H1 (cell line): ENCODE results near the gene SLC25A30. TPM values are rescaled to one million over a fixed set of nuclear protein-coding genes. Genes with fewer than 3 reads are reported as not detected.

Experiments used
- CTCF ChIA-PET: fragments of 300-600 bp; sonication (Branson Sonifier 250); formaldehyde crosslinking; loops from one replicate; lab custom pipeline; 2021; ENCODE audit not compliant: partially characterized antibody; lab: Charles Lee
- POLR2A ChIA-PET: fragments of 300-600 bp; sonication (Branson Sonifier 250); formaldehyde crosslinking; loops from one replicate; lab custom pipeline; 2021; ENCODE audit warnings: inconsistent platforms; ENCODE audit not compliant: partially characterized antibody; lab: Charles Lee
- DNase-seq, 2 experiments: peaks; one replicate each; pipeline versions ENCODE4 v3.0.0 to v3.0.0-alpha.2; 2010 to 2022; ENCODE audit warnings: low spot score in 2 of 2, low read depth in 1 of 2, mixed read lengths in 1 of 2
- FAIRE-seq: peaks from 2 replicates; lab custom pipeline; 2011; peaks lifted over from hg19 to GRCh38; lab: Jason Lieb, UNC
- H2AFZ ChIP-seq: 2 replicates; pipeline ENCODE4 v1.8.1; 2012; ENCODE audit warnings: low read length, inconsistent platforms
- H2AK5ac ChIP-seq: 2 replicates; pipeline ENCODE4 v1.6.1; 2013; ENCODE audit warnings: low read depth, low read length
- H2BK120ac ChIP-seq: replicated peaks from 2 replicates; pipeline ENCODE3; 2013; ENCODE audit warnings: low read depth, low read length, inconsistent platforms
- H2BK12ac ChIP-seq: 2 replicates; pipeline ENCODE4 v1.6.1; 2013; ENCODE audit warnings: low read depth, low read length
- H2BK15ac ChIP-seq: 2 replicates; pipeline ENCODE4 v1.6.1; 2013; ENCODE audit warnings: low read length
- H2BK20ac ChIP-seq: 2 replicates; pipeline ENCODE4 v1.6.1; 2013; ENCODE audit warnings: low read length
- H2BK5ac ChIP-seq: 2 replicates; pipeline ENCODE4 v1.6.1; 2013; ENCODE audit warnings: low read depth, low read length
- H3K14ac ChIP-seq: 2 replicates; pipeline ENCODE4 v1.6.1; 2013; ENCODE audit warnings: inconsistent platforms; ENCODE audit not compliant: insufficient read length
- H3K18ac ChIP-seq: 2 replicates; pipeline ENCODE4 v1.6.1; 2013; ENCODE audit warnings: low read length; ENCODE audit errors: extremely low read depth
- H3K23ac ChIP-seq: 2 replicates; pipeline ENCODE4 v1.6.1; 2013; ENCODE audit warnings: inconsistent platforms; ENCODE audit not compliant: insufficient read length
- H3K23me2 ChIP-seq: 2 replicates; pipeline ENCODE4 v1.6.1; 2013; ENCODE audit warnings: low read depth, low read length
- H3K27ac ChIP-seq: 2 replicates; pipeline ENCODE4 v1.6.1; 2011; ENCODE audit warnings: low read depth, low read length, inconsistent platforms
- H3K27me3 ChIP-seq, 4 experiments: replicated peaks in 1 of 4; 1 replicate in 1 of 4; 2 replicates in 3 of 4; pipeline versions ENCODE4 v1.6.1 to v1.8.1; 2011 to 2013; ENCODE audit warnings: low read length in 3 of 4, mild to moderate bottlenecking in 3 of 4, inconsistent platforms in 2 of 4, mixed read lengths in 2 of 4, moderate library complexity in 1 of 4; ENCODE audit not compliant: control insufficient read depth in 3 of 4, insufficient read depth in 3 of 4; ENCODE audit errors: extremely low read depth in 1 of 4
- H3K36me3 ChIP-seq, 4 experiments: 2 replicates each; pipeline versions ENCODE4 v1.6.1 to v1.8.1; 2011 to 2013; ENCODE audit warnings: mild to moderate bottlenecking in 4 of 4, low read length in 3 of 4, moderate library complexity in 2 of 4, control low read depth in 1 of 4, inconsistent platforms in 1 of 4; ENCODE audit not compliant: insufficient read depth in 4 of 4, control insufficient read depth in 2 of 4
- H3K4ac ChIP-seq: replicated peaks from 2 replicates; pipeline ENCODE3; 2013; ENCODE audit warnings: low read length, low read depth, mixed read lengths, inconsistent platforms; ENCODE audit not compliant: insufficient read length
- H3K4me1 ChIP-seq, 4 experiments: replicated peaks in 1 of 4; 1 replicate in 1 of 4; 2 replicates in 3 of 4; pipeline versions ENCODE4 v1.6.1 to v1.8.1; 2011 to 2013; ENCODE audit warnings: low read length in 3 of 4, inconsistent platforms in 2 of 4, mixed read lengths in 1 of 4; ENCODE audit not compliant: insufficient read depth in 4 of 4, control insufficient read depth in 3 of 4
- H3K4me2 ChIP-seq, 2 experiments: 2 replicates each; pipeline versions ENCODE4 v1.6.1 to v1.8.1; 2011 to 2013; ENCODE audit warnings: low read depth in 2 of 2, low read length in 2 of 2, control low read depth in 1 of 2, inconsistent platforms in 1 of 2, mild to moderate bottlenecking in 1 of 2; ENCODE audit not compliant: insufficient read depth in 1 of 2
- H3K4me3 ChIP-seq, 4 experiments: fragments of 200-600, 300-600 bp in 1 of 4; sonication (generic), shearing (Covaris generic), sonication (Bioruptor Twin) in 1 of 4; 2 replicates each; pipeline versions ENCODE4 v1.5.1 to v1.8.1; 2011 to 2016; ENCODE audit warnings: low read length in 4 of 4, low read depth in 3 of 4, control low read depth in 2 of 4, inconsistent platforms in 2 of 4, mild to moderate bottlenecking in 2 of 4, mixed read lengths in 1 of 4, moderate library complexity in 1 of 4; ENCODE audit not compliant: insufficient read depth in 2 of 4; ENCODE audit errors: extremely low read depth in 1 of 4
- H3K56ac ChIP-seq: replicated peaks from 2 replicates; pipeline ENCODE3; 2013; ENCODE audit warnings: low read depth, mild to moderate bottlenecking, mixed read lengths, low read length, inconsistent platforms; ENCODE audit not compliant: insufficient read length
- H3K79me1 ChIP-seq: 2 replicates; pipeline ENCODE4 v1.6.1; 2013; ENCODE audit warnings: low read depth, low read length, control low read depth
- H3K79me2 ChIP-seq, 2 experiments: 2 replicates each; pipeline versions ENCODE4 v1.6.1 to v1.8.1; 2012 to 2013; ENCODE audit warnings: low read length in 2 of 2, mild to moderate bottlenecking in 2 of 2, inconsistent platforms in 1 of 2; ENCODE audit not compliant: insufficient read depth in 2 of 2, control insufficient read depth in 1 of 2
- H3K9ac ChIP-seq, 4 experiments: replicated peaks in 1 of 4; 1 replicate in 1 of 4; 2 replicates in 3 of 4; pipeline versions ENCODE4 v1.6.1 to v1.8.1; 2011 to 2013; ENCODE audit warnings: low read depth in 3 of 4, low read length in 3 of 4, control low read depth in 2 of 4, mild to moderate bottlenecking in 2 of 4, moderate library complexity in 2 of 4, inconsistent platforms in 1 of 4; ENCODE audit errors: extremely low read depth in 1 of 4
- H3K9me3 ChIP-seq, 2 experiments: 2 replicates each; pipeline versions ENCODE4 v1.6.1 to v1.8.1; 2012 to 2013; ENCODE audit warnings: mild to moderate bottlenecking in 2 of 2, moderate library complexity in 2 of 2, control low read depth in 1 of 2, inconsistent platforms in 1 of 2, low read depth in 1 of 2, low read length in 1 of 2, mixed read lengths in 1 of 2; ENCODE audit not compliant: insufficient read depth in 2 of 2
- H4K20me1 ChIP-seq, 2 experiments: replicated peaks in 1 of 2; 2 replicates each; pipeline versions ENCODE3 to v1.8.1; 2011 to 2013; ENCODE audit warnings: inconsistent platforms in 2 of 2, low read length in 2 of 2, mild to moderate bottlenecking in 1 of 2; ENCODE audit not compliant: insufficient read depth in 2 of 2, control insufficient read depth in 1 of 2
- H4K5ac ChIP-seq: 2 replicates; pipeline ENCODE4 v1.6.1; 2013; ENCODE audit warnings: low read length, low read depth, mixed read lengths, inconsistent platforms; ENCODE audit not compliant: insufficient read length
- H4K8ac ChIP-seq: 2 replicates; pipeline ENCODE4 v1.8.0; 2013; ENCODE audit warnings: mild to moderate bottlenecking, moderate library complexity, low read length, inconsistent platforms; ENCODE audit not compliant: insufficient read depth; ENCODE audit errors: extremely low read depth
- H4K91ac ChIP-seq: replicated peaks from 2 replicates; pipeline ENCODE3; 2013; ENCODE audit warnings: low read length, mixed read lengths, inconsistent platforms; ENCODE audit not compliant: insufficient read length
- CBX8 ChIP-seq: fragments of 300-800, 300-1000 bp; sonication (generic); IDR thresholded peaks from 2 replicates; pipeline ENCODE4 v1.7.1; 2016; ENCODE audit warnings: low read depth, low read length, borderline replicate concordance
- CHD1 ChIP-seq: IDR thresholded peaks from 2 replicates; pipeline ENCODE4 v1.6.1; 2012; ENCODE audit warnings: low read depth, low read length, improper control_type of control experiment
- EP300 ChIP-seq, 2 experiments: IDR thresholded peaks; 1 replicate in 1 of 2; 2 replicates in 1 of 2; pipeline ENCODE4 v1.6.1; 2011 to 2012; ENCODE audit warnings: low read depth in 2 of 2, low read length in 2 of 2, mild to moderate bottlenecking in 2 of 2, borderline replicate concordance in 1 of 2, inconsistent platforms in 1 of 2, moderate library complexity in 1 of 2
- FOSL1 ChIP-seq: IDR thresholded peaks from 2 replicates; pipeline ENCODE4 v1.6.1; 2011; ENCODE audit warnings: mild to moderate bottlenecking, low read depth, low read length, moderate library complexity; ENCODE audit not compliant: insufficient read depth
- GABPA ChIP-seq: IDR thresholded peaks from 2 replicates; pipeline ENCODE4 v1.6.1; 2011; ENCODE audit warnings: mild to moderate bottlenecking, low read length, moderate library complexity, borderline replicate concordance; ENCODE audit not compliant: insufficient read depth
- KDM1A ChIP-seq: fragments of 200-600, 300-600 bp; sonication (generic); IDR thresholded peaks from 2 replicates; pipeline ENCODE4 v1.7.1; 2016; ENCODE audit warnings: mild to moderate bottlenecking, low read length, borderline replicate concordance
- RFX5 ChIP-seq: IDR thresholded peaks from 2 replicates; pipeline ENCODE4 v1.6.1; 2011; ENCODE audit warnings: low read depth, low read length, improper control_type of control experiment, borderline replicate concordance
- SIN3A ChIP-seq, 2 experiments: IDR thresholded peaks in 1 of 2; conservative IDR thresholded peaks in 1 of 2; 2 replicates each; pipeline ENCODE4 v1.6.1; 2011 to 2012; ENCODE audit warnings: low read length in 2 of 2, improper control_type of control experiment in 1 of 2, low read depth in 1 of 2, mild to moderate bottlenecking in 1 of 2
- SIX5 ChIP-seq: IDR thresholded peaks from 2 replicates; pipeline ENCODE4 v1.6.1; 2011; ENCODE audit warnings: mild to moderate bottlenecking, low read depth, low read length
- TAF1 ChIP-seq: IDR thresholded peaks from 2 replicates; pipeline ENCODE4 v1.6.1; 2011; ENCODE audit warnings: mild to moderate bottlenecking, low read depth, low read length
- YY1 ChIP-seq: IDR thresholded peaks from 2 replicates; pipeline ENCODE4 v1.6.1; 2011; ENCODE audit warnings: low read depth, mild to moderate bottlenecking, low read length
- WGBS, 2 experiments: shearing (Covaris generic) in 1 of 2; methylation state at CpG; one replicate each; pipeline versions ENCODE4 v1.1.6 to v1.1.7; 2013 to 2015; ENCODE audit warnings: low lambda C conversion rate in 2 of 2, mixed read lengths in 2 of 2, inconsistent platforms in 1 of 2, low coverage in 1 of 2, missing lambda C conversion rate in 1 of 2; ENCODE audit not compliant: insufficient replicate concordance in 2 of 2, insufficient coverage in 1 of 2, insufficient read length in 1 of 2; ENCODE audit errors: extremely low coverage in 1 of 2, missing lambda C conversion rate in 1 of 2; 5-methylcytosine and 5-hydroxymethylcytosine counted together
- polyA plus RNA-seq, 7 experiments: library from polyadenylated mRNA; depleted of rRNA in 3 of 7; stranded (reverse) in 5 of 7; unstranded in 2 of 7; fragments of >200 nt in 5 of 7; fragments of 200-250 nt in 2 of 7; gene quantifications; 1 replicate in 5 of 7; 2 replicates in 1 of 7; 4 replicates in 1 of 7; pipeline versions ENCODE4 v1.2.1 to v1.2.3, GENCODE V29; 2011 to 2013; ENCODE audit warnings: missing spikeins in 2 of 7, mixed read lengths in 2 of 7
- total RNA-seq: library from RNA; stranded (reverse); fragmentation: NEBNext Ultra II Directional; extraction: Animal tissue kit (Norgen Biotek cat#: 25700); gene quantifications from 2 replicates; pipeline ENCODE4 v1.2.1, GENCODE V29; 2021
- TF ChIP-seq, protein P1 (sequence below): IDR thresholded peaks from 2 replicates; pipeline ENCODE4 v1.6.1; 2012; ENCODE audit warnings: inconsistent platforms
- TF ChIP-seq, protein P2 (sequence below): IDR thresholded peaks from 2 replicates; pipeline ENCODE4 v1.6.1; 2011; ENCODE audit warnings: low read length, improper control_type of control experiment

The SLC25A30 gene
- total and polyA plus RNA-seq, 2 of the 8 experiments (the other 6 are each of a cell fraction or from before 2014, with no cell fraction given) = 2.1 to 8.7 TPM

DNA sequence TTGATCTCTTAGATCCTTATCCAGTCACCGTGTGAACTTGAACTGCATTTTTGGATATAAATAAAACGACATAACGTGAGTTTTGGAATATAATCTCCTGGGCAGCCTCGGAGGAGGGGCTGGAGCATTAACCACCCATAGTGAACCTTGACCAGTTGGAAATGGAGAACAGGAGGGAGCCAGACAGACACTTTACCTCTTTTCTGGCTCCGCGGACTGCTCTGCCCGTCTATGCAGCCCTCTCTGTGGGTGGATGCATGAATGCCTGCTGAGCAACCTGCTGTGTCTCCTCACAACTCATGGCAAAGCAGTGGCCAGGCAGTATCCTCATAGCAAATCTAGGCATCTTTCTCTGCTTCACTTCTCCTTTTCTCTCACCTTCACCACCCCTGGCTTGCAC is 36.0 kb upstream of the SLC25A30 start:
- no peak for FAIRE-seq

More for the DNA sequence above, 36.0 kb upstream of the SLC25A30 start:
- H3K36me3 ChIP-seq = no peaks in the 10 kb centered on the region
- no peak for DNase-seq
- H3K79me1 ChIP-seq = no peaks in the 10 kb centered on the region
- H4K91ac ChIP-seq = no peak overlapping the region
- no peak overlapping the region for H2BK15ac ChIP-seq
- 0 out of 2 replicates have a peak overlapping the region, but pooled peaks have one; percentile 37 for H2AFZ ChIP-seq
- H3K9me3 ChIP-seq = no peaks in the 10 kb centered on the region
- H2BK20ac ChIP-seq = no peak overlapping the region
- H3K23ac ChIP-seq = no peak overlapping the region
- H3K14ac ChIP-seq = no peak overlapping the region
- no peaks in the 10 kb centered on the region for H3K4me1 ChIP-seq
- H2AK5ac ChIP-seq = no peak overlapping the region; the same call in 1 of the 2 replicates
- H3K23me2 ChIP-seq = no peaks in the 10 kb centered on the region
- no peak overlapping the region for H2BK120ac ChIP-seq
- H4K20me1 ChIP-seq = no peaks in the 10 kb centered on the region
- H3K18ac ChIP-seq = no peak overlapping the region
- WGBS, 2 experiments = 74% methylated on average over 7 of the region's 7 CpGs; no CpG with 5 or more reads in 1 of the 2 experiments
- no peak overlapping the region for H3K27ac ChIP-seq
- H2BK12ac ChIP-seq = no peak overlapping the region
- H3K9ac ChIP-seq = no peak overlapping the region
- H3K79me2 ChIP-seq = no peaks in the 10 kb centered on the region
- H3K4ac ChIP-seq = no peak overlapping the region
- H2BK5ac ChIP-seq = no peak overlapping the region
- no peak overlapping the region for H4K8ac ChIP-seq
- no peaks in the 10 kb centered on the region; a peak in 1 of 7 replicates for H3K27me3 ChIP-seq
- TF ChIP-seq FOSL1 (no peak), KDM1A (no peak), EP300 (IDR thresholded peaks at IDR 0.05; ENCODE audit: borderline replicate concordance in 1 of 2, low read depth in 2 of 2, low read length in 2 of 2) (no peak), CBX8 (no peak), RFX5 (no peak), SIX5 (no peak), CHD1 (no peak), GABPA (no peak), YY1 (no peak), TAF1 (no peak), SIN3A (conservative IDR thresholded peaks at IDR 0.05 in 1 of 2, IDR thresholded peaks at IDR 0.05 in 1 of 2; ENCODE audit: low read depth in 1 of 2, low read length in 2 of 2) (no peak)
- TF ChIP-seq, protein P1, sequence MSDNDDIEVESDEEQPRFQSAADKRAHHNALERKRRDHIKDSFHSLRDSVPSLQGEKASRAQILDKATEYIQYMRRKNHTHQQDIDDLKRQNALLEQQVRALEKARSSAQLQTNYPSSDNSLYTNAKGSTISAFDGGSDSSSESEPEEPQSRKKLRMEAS = no peak
- TF ChIP-seq, protein P2, sequence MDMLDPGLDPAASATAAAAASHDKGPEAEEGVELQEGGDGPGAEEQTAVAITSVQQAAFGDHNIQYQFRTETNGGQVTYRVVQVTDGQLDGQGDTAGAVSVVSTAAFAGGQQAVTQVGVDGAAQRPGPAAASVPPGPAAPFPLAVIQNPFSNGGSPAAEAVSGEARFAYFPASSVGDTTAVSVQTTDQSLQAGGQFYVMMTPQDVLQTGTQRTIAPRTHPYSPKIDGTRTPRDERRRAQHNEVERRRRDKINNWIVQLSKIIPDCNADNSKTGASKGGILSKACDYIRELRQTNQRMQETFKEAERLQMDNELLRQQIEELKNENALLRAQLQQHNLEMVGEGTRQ = no peak
- H3K4me2 ChIP-seq = no peak overlapping the region
- POLR2A ChIA-PET = no interaction called here
- no peak overlapping the region for H3K56ac ChIP-seq
- no peak overlapping the region for H4K5ac ChIP-seq
- no peak overlapping the region for H3K4me3 ChIP-seq
- CTCF ChIA-PET = interaction anchor here (0.9 kb wide), 1 partner anchor 32 kb away, joined by 3 read pairs; no protein-coding TSS in a partner anchor
